GM18519 (cell line): ENCODE measurements around the gene IGF2BP2.
"Not testable (repeated sequence)": the region's sequence is repeated elsewhere in the genome, so short reads cannot be mapped to it uniquely, and the experiment has no call there.

ENCODE experiments used
- ATAC-seq: cut with Tn5 transposase; IDR thresholded peaks from one replicate; pipeline ENCODE4 v1.9.1; 2021; ENCODE audit warnings: mild to moderate bottlenecking, moderate library complexity; ENCODE audit not compliant: unreplicated experiment, low FRiP score

Gene IGF2BP2

DNA sequence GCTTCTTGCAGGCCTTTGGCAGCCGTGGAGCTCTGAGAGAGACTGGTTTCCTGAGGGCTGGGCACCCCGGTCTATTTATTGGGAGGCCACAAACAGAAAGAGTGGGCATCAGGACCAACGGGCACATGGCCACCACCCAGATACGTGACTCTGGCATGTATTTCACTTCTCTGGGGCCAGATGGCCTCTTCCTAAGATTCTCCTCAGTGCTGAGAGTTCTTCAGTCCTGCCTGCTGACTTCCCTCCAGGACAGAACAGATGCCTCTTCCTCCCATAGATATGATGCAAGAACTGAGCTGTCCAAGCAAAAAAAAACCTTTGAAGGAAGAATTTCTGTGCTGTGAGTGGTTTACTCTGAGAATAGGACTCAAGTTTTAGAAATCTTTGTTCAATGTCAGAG is 107.7 kb downstream of the IGF2BP2 start:
- ATAC-seq: no peak

DNA sequence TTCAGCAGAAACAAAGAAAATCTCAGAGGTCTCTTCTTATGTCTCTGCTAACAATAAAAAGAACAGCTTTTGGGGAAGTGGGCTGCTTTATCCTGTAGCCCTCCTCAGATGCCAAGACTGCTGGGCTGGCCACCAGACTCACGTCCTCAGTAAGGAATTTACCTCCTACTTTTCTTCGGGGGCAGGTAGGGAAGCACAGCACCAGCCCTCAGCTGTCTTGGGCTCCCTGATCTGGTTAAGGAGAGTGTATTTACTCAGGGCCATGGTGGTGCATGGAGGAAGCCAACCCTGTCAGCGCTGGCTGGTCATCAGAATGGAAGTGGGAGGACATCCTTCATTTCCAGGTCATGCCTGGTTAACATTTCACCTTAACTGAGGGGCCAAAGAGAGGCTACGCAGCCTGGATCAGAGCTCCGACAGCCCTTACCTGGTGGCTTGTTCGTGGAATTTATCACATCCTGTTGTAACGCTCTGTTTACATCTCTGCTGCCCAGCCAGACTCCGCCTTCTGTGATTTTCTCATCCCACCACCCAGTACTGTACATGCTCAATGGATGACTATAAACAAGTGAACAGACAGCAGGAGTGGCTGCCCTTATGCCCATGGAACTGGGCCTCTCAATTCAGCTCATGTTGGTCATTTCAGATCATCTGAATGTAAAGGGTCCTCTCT is 108.3 kb downstream of the IGF2BP2 start:
- no peak for ATAC-seq

DNA sequence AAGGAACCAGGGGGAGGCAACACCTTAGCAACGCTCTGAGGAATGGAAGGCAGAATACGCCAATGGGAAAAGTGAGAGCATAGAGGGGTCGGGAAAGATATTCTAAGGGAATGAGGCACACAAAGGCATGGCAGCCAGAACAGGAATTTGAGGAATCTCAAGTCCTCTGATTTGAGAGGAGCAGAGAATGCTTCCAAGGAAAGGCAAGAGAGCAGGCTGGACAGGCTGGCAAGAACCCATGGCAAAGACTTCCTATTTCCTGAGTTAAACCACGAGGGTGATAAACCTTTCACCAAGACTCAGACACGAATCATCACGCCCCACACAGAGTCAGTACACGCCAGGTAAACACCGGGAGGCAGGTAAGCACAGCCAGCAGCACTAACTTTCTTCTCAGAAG is 109.8 kb downstream of the IGF2BP2 start:
- ATAC-seq: no peak

DNA sequence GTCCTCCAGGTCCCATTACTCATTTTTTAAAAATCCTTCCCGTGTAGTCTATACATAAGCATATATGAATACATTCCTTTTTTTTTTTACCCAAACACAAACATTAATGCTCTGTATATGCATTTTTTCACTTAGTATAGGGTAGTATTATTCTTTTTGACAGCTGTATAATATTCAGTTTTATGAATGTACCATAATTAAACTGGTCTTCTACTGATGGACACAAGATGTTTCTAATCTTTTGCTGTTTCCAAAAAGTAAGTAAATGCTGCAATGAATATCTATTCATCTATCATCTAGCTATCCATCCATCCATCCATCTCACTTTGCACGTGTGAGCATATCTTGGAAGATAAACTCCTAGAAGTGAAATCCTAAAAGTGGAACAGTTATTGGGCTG is 110.8 kb downstream of the IGF2BP2 start:
- no peak for ATAC-seq

DNA sequence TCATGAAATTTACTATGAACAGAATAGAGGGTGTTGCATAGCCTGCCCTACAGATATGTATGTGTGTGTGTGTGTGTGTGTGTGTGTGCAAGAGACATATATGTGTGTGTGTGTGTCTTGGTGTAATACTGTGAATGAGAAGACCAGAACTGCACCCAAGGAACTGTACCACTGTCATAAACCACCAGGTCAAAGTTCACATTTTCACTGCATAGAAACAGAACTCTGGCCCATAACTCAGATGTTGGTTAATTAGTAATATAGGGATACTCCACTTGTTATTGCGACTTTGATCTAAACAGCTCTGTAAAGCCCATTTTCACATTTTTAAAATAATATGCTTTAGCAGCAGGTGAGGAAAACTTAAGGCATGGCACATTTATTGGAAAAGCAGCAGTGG is 111.8 kb downstream of the IGF2BP2 start:
- no peak for ATAC-seq

DNA sequence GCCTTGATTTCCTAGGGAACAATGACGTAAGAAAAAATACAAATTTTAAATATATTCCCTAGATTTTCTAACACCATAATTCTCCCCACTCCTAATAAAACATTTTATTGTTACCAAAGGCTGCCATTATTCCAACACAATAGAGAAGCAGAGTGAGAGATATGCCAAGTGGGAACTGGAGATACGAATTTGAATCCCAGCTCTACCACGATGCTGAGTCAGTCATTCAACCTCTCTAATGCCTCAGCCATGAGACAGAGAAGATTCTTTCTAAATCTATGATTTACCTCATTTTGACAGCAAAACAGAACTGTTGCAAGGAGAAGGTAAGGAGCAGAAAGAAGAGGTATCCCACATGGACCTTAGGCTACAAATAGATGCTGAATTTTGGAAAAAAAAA is 112.5 kb downstream of the IGF2BP2 start:
- no peak for ATAC-seq

DNA sequence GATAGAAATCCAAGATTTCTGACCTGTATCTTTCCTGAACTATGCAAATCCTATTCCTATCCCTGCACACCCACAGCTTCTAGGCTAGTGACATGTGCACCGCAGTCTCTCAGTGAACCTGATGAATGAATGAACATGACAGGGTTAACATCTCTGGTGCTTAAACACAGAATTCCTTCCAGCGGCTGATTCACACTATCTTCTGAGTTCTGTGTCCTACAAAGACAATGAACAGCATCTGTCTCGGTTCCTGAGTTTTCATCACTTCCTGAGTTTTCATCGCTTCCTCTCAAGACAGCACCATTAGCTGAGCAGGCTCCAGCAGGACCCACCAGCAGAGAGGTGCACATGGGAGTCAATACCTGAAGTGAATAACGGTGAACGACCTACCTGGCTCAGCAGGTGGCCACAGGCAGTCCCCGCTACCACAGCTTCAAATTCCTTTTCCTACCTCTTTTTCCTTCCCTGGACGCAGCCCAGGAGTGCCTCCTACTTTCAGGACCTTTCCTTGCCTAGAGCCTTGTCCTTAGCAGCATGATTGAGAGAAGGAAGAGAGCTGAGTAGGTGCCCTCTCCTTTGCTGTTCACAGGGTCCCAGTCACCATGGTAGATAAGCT is 113.5 kb downstream of the IGF2BP2 start:
- no peak for ATAC-seq

DNA sequence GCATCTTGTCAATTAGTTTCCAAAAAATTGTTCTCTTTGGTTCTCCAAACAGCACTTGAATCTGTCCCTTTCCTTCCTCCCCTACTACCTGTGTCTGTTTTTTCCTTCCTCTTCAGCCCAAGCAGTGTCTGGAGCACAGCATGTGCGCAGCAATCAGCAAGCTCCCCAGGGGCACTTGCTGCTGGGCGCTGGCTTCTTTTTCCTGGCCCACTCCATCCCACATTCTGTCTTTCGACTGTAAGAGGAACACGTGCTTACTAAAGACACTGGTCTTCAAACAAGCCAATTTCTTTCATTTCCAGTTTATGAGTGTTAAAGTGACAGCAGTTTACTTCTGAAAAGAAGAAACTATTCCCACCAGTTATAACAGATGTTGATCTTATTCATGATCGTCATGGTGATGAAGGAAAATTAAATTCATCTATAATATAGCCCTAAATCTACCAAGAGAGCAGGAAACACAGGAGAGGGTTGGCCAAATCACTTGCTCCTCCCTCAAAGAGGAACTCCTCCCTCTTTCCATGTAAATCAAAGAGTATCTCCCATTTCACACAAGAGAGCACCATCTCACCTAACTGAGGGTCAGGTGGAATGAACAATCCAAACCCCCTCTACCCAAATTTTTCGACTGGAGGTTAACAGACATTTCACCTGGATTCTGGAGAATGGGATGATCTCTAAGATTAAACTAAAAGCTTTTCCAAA is 115.4 kb downstream of the IGF2BP2 start:
- no peak for ATAC-seq

DNA sequence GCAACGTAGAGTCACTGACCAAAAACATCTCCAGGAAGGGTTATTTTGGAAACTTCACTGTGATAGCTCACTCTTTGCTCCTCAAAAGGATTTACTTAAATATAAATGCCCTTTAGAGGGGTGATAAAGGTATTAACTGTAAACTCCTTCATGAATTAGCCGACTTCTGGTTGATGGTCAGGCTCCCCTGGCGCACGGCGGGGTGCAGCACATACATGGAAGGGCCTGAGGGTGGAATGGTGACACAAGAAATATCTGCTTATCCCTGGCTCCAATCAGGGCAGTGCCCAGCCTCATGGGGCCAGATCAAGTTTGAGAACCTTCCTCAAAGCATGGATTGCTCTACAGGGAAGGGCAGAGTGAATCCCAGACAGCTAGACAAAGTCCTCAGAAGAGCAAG is 116.5 kb downstream of the IGF2BP2 start:
- ATAC-seq: no peak

DNA sequence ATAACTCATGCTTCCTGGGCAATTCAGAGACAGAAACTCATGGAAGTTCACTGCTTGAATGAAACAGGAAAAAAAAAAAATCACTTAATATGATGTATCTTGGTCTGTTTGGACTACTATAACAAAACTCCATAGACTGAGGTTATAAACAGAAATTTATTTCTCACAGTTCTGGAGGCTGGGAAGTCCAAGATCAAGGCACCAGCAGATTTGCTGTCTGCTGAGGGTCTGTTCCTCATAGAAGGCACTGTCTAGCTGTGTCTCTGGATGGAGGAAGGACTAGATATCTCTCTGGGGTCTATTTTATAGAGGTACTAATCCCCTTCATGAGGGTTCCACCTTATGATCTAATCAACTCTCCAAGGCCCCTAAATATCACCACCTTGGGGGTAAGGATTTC is 119.3 kb downstream of the IGF2BP2 start:
- ATAC-seq: no peak

DNA sequence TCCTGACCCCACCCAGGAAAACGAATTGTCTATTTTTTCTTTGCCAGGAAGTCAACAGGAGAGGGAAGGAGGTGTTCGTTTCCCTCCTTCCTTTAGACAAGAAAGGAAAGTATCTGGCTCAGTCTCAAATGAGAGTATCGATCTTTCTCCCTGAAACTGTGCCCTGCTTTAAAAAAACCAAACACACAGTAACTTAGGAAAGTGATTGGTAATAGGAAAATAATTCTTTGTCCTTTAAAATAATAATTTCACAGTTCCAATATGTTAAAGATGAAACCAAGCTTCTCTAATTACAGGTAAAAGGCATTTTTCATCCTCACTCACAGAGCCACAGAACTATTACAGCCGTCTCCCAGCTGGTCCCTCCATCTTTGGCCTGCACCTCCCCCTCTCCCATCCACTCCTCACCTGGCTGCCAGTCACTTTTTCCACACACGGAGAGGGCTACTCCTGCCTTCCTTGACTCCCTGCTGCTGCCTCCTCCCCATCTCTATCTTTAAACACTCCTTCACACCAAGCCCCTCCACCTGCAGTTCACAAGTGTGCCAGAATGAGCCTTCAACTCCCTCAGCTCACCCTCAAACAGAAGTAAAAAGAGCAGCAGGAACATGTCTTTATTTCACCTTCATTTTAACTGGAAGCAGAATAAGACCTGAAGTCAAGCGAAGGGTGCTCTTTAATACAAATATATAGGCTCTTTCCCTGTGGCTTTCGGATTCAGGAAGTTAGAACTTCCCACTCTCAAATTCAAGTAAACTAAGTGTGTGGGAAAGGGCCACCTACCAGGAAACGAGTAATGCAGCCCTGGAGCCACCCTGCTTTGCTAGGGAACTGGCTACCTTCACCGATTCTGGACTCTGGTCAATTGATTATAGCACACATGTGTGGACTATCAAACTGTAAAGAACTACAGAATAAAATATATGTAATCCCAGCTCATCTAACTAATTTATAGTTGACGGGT is 122.3 kb downstream of the IGF2BP2 start:
- ATAC-seq: no peak

DNA sequence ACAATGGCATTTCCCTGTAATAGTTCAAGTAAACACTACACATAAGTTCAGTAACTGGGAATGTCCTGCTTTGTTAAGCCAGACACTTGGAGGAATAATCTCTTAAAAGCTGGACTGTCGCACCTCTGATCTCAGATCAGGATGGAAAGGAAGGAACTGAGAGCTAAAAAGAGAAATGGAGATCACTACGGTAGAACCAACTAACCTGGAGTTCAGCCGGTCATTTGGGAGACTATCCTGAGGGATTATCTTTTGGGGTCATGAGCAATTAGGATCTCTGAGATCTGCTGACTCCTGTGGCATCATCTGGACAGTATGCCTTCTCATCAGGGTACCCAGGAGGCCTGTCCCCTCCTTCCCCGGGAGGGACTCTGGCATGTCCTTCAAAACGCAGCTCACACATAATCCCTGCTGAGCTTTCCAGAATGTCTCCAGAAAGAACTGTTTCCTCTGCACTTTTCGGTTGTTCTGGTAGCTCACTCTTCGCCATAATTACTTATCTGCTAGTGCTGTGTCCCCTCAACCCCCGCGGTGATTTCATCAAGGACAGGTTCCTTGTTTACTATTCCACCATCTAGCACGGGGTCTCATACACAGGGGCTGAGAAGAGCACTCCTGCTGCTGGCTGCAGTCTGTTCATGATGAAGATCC is 123.1 kb downstream of the IGF2BP2 start:
- no peak for ATAC-seq

DNA sequence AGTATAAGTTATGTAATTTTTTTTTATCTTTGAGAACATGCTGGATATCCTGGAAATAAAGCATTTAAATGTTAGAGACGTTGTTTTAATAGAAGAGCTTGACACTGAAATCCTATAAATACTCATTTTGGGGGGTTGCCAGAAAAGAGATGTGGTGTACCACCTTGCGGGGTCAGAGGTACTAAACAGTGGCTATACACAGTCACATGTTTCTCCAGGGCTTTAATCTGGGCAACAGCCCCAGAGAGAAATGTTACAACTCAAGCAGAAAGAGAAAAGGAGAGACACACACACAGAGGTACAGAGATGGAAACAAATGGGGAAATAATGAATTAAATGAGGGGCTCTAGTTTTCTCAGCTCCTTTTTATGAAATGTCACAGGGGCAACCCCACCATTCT is 124.9 kb downstream of the IGF2BP2 start:
- no peak for ATAC-seq

DNA sequence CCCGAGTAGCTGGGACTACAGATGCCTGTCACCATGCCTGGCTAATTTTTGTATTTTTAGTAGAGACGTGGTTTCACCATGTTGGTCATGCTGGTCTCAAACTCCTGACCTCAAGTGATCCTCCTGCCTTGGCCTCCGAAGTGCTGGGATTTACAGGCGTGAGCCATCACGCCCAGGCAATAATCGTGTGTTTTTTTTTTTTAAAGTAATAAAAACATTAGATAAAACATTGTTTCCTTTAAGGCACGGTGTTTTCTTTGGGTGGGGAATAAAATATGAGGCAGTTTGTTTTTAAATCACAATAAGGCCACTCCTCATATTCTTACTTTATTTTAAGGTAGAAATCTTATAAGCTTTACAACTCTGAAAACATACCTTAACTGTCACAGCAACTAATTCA is 127.6 kb downstream of the IGF2BP2 start:
- ATAC-seq: not testable (repeated sequence)

DNA sequence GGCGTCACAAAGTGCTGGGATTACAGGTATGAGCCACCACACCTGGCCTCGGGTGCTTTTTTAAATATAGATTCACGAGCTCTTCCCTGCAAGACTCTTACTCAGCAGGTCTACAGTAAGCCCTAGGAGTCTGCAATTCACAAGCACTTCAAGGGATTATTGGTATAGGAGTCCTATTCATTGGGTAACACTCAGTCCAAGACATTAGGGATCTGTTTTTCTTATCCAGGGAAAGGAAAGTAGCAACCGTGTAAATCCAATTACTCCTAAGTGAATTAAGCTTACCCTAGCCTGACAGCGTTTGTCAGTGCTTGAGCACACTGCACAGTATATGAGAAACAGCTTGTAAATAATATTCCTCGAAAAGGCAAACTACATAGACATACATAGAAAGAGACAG is 128.8 kb downstream of the IGF2BP2 start:
- ATAC-seq: no peak

DNA sequence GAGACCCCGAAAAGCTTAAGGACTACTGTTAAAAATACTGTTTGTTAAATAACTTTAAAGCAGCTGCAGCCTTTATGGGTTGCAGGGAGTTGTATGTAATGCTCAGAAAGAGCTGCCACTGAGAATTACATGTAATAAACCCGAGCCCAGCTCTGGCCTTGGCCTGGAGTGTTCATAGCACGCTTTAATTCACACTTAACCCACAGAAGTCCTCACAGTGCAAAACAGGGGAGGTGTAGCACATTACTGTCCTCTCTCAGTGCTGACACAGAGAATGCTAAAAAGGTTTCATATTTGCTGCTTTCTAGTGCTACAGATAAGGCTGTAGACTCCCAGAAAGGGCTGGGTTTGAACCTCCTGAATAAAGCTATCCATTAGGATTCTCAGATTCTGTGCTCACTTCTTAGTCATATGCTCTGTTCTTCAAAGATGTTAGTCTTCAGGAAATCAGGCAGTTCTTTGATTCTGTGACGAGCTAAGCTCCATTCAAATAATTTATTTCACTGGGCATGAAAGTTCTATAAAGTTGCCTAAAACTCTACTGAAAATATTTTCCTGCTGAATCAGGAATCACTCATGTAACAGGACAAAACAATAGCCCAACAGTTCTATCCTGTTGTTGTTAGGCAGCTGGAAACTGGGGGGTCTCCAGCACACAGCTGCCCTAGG is 130.7 kb downstream of the IGF2BP2 start:
- ATAC-seq: no peak

DNA sequence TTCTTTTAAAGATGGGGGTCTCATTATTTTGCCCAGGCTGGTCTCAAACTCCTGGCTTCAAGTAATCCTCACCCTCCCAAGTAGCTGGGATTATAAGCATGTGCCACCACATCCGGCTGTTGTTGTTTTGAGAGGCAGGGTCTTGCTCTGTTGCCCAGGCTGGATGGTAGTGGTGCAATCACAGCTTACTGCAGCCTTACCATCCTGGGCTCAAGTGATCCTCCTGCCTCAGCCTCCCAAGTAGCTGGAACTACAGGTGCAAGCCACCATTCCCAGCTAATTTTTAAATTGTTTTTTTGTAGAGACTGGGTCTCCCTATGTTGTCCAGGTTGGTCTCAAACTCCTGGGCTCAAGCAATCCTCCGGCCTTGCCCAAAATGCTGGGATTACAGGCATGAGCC is 133.2 kb downstream of the IGF2BP2 start:
- ATAC-seq: no peak

DNA sequence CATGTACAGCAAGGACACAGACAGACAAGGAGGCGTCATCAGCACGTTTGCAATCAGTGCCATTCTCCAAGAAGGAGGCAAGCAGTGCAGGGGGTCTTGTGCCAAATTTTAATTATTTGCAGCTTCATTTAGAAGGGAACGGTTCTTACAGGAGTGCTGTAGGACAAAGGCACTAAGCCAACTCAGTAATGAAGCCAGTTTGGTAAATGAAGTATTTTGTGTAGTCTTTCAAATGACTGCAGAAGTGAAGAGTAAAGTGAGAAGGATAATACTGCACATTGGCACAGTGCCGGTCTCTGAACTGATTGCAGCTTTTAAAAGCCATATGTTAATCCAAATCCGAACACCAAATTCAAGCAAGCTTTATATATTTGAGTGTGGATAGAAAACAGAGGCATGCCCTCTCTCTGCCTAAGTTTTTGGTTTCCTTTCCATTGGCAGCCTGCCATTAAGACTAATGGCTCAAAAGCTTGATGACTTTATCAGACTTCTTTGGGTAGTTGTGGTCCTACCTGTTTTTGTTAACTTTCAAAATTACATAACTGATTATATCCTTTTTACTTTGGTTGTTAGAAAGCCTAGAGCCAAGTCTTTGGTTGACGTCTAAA is 137.5 kb downstream of the IGF2BP2 start:
- ATAC-seq: no peak

DNA sequence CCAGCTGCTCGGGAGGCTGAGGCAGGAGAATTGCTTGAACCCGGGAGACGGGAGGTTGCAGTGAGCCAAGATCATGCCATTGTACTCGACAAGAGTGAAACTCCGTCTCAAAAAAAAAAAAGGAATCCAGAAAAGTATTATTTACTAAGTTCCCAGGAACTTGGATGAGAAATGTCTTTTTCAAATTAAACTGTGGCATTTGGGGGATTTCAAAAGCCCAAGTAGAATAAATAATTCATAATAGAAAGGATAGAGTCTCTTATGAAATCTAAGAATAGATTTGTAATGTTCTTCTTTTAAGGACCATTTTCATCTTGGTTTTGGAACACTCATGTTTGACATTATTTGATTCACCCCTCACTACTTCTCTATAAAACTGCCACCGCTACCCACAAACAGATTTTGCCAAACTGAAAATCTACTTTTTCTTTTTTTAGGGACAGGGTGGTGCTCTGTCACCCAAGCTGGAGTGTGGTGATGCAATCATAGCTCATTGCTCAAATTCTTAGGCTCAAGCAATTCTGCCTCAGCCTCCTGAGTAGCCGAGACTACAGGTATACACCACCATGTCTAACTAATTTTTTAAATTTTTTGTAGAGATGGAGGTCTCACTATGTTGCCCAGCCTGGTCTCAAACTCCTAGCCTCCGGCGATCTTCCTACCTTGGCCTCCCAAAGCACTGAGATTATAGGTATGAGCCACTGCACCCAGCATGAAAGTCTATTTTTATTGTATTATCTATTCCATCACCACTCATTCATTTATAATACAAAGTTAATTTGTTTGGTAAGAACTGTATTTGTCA is 139.4 kb downstream of the IGF2BP2 start:
- ATAC-seq: no peak
